Calu3 (cell line): Measurements from ENCODE around the gene TBL3. TPM values are rescaled to one million over a fixed set of nuclear protein-coding genes. Genes with fewer than 3 reads are reported as not detected.

Source experiments
- BruUV-seq: library from RNA; stranded (reverse); fragments of 400-500 nt; replicated peaks from 2 replicates; lab custom pipeline; 2021; lab: Mats Ljungman, UMichigan
- CTCF ChIA-PET: fragments of 300-600 bp; sonication (Branson Sonifier 250); formaldehyde crosslinking; loops from one replicate; lab custom pipeline; 2022; ENCODE audit warnings: antibody characterized with exemption; lab: Charles Lee
- DNase-seq: peaks from one replicate; pipeline ENCODE4 v3.0.0; 2022
- H3K27ac Mint-ChIP-seq: one replicate; pipeline ENCODE4 v1.8.0; 2022; ENCODE audit warnings: mixed read lengths; ENCODE audit not compliant: unreplicated experiment
- H3K27me3 Mint-ChIP-seq: one replicate; pipeline ENCODE4 v1.8.0; 2022; ENCODE audit warnings: mixed read lengths; ENCODE audit not compliant: unreplicated experiment
- H3K36me3 Mint-ChIP-seq: one replicate; pipeline ENCODE4 v1.8.0; 2022; ENCODE audit warnings: mild to moderate bottlenecking, moderate library complexity, mixed read lengths; ENCODE audit not compliant: insufficient read depth, unreplicated experiment
- H3K4me1 Mint-ChIP-seq: one replicate; pipeline ENCODE4 v1.8.0; 2022; ENCODE audit warnings: mild to moderate bottlenecking, low read depth, mixed read lengths; ENCODE audit not compliant: unreplicated experiment
- H3K4me3 Mint-ChIP-seq: one replicate; pipeline ENCODE4 v1.8.0; 2022; ENCODE audit warnings: mild to moderate bottlenecking, low read depth, moderate library complexity, mixed read lengths; ENCODE audit not compliant: unreplicated experiment
- H3K9me3 Mint-ChIP-seq: one replicate; pipeline ENCODE4 v1.8.0; 2022; ENCODE audit warnings: low read depth, mixed read lengths; ENCODE audit not compliant: unreplicated experiment
- intact Hi-C: fragments of 100-400 bp; cut with micrococcal nuclease; formaldehyde crosslinking; loops from one replicate; pipeline ENCODE4 v1.10.0; 2022; ENCODE audit not compliant: unreplicated experiment
- total RNA-seq: library from RNA; stranded (reverse); gene quantifications from 2 replicates; pipeline ENCODE4 v1.2.3, GENCODE V29; 2022
- TF ChIP-seq, protein P1 (sequence below): fragments of 200-600 bp; IDR thresholded peaks from one replicate; pipeline ENCODE4 v1.8.0; 2022; ENCODE audit warnings: antibody characterized with exemption; ENCODE audit not compliant: unreplicated experiment

TBL3 gene
- total RNA-seq, 1 experiment from 2014 or later, result 62.0 TPM

DNA sequence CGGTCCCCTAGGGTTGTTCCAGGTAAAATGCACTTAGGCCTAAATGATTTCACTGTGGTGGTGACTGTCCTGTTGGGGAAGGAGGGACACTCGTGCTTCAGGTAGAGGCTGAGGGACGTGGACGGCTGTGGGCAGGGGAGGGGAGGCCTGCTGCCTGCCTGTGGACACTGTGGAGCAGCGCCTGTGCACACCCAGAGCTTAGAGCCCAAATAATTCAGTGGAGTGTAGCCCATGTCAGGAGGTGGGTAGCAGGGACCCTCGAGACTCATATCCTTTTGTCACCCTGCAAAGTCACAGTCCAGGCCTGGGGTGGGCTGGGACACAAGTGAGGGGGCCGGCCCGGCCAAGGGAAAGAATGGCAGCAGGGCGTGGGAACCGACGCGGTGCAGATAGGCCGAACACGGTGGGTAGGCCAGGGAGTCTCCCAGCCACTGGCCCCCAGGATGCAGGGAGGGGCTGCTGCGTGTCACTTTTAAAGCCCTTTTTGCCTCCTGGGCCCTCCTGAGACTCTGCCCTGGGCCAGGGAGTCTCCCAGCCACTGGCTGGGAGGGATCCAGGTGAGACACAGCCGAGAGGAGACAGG, 54.1 kb downstream of the TBL3 start:
- Mint-ChIP-seq H3K4me3 (peak overlapping the region; percentile 74), H3K4me1 (peaks cover 33% of the 10 kb centered on the region), H3K27me3 (peaks cover 30% of the 10 kb centered on the region), H3K27ac (no peak overlapping the region), H3K36me3 (peaks cover 46% of the 10 kb centered on the region), H3K9me3 (no peaks in the 10 kb centered on the region)
- no peak for DNase-seq
- BruUV-seq, result no TSS peak
- TF ChIP-seq, protein P1, sequence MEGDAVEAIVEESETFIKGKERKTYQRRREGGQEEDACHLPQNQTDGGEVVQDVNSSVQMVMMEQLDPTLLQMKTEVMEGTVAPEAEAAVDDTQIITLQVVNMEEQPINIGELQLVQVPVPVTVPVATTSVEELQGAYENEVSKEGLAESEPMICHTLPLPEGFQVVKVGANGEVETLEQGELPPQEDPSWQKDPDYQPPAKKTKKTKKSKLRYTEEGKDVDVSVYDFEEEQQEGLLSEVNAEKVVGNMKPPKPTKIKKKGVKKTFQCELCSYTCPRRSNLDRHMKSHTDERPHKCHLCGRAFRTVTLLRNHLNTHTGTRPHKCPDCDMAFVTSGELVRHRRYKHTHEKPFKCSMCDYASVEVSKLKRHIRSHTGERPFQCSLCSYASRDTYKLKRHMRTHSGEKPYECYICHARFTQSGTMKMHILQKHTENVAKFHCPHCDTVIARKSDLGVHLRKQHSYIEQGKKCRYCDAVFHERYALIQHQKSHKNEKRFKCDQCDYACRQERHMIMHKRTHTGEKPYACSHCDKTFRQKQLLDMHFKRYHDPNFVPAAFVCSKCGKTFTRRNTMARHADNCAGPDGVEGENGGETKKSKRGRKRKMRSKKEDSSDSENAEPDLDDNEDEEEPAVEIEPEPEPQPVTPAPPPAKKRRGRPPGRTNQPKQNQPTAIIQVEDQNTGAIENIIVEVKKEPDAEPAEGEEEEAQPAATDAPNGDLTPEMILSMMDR, result no peak
- intact Hi-C loops, result no loop called here
- CTCF ChIA-PET, result interaction anchor here (1.4 kb wide), 1 partner anchor 22 kb away, joined by 5 read pairs; the partner anchor contains the start of genes NTHL1 and TSC2

GRCh38 chr16:2026461-2027023, 54.7 kb downstream of the TBL3 start, which contains the start of gene NHERF2:
TSS of gene NHERF2 (plus strand) at chr16:2026902. CDS start at chr16:2027006, 104 bp downstream.
- Mint-ChIP-seq H3K4me1 (peaks cover 33% of the 10 kb centered on the region), H3K27ac (no peak within 1 kb of the TSS), H3K36me3 (peaks cover 42% of the 10 kb centered on the region), H3K4me3 (peak within 1 kb of the TSS; percentile 74), H3K9me3 (no peaks in the 10 kb centered on the region), H3K27me3 (peaks cover 24% of the 10 kb centered on the region)
- no TSS peak for BruUV-seq
- intact Hi-C loops, result no loop called here
- no peak for DNase-seq
- TF ChIP-seq, protein P1, result no peak
- CTCF ChIA-PET, result interaction anchor here (1.5 to 2.0 kb wide), 2 partner anchors 14 to 20 kb away, joined by 4 to 7 read pairs; no protein-coding TSS in a partner anchor

- TF ChIP-seq, protein P1, result no peak
- H3K27ac Mint-ChIP-seq, result no peak overlapping the region
- peaks cover 32% of the 10 kb centered on the region for H3K4me1 Mint-ChIP-seq
- intact Hi-C loops, result no loop called here
- CTCF ChIA-PET, result interaction anchor here (1.5 to 2.0 kb wide), 2 partner anchors 14 to 20 kb away, joined by 4 to 7 read pairs; no protein-coding TSS in a partner anchor
- DNase-seq, result no peak
- peaks cover 16% of the 10 kb centered on the region for H3K27me3 Mint-ChIP-seq
- peak overlapping the region; percentile 74 for H3K4me3 Mint-ChIP-seq
- no TSS peak for BruUV-seq
- peaks cover 35% of the 10 kb centered on the region for H3K36me3 Mint-ChIP-seq
- H3K9me3 Mint-ChIP-seq, result no peaks in the 10 kb centered on the region
Measured at GRCh38 chr16:2027024-2028010, 55.5 kb downstream of the TBL3 start.

- H3K27me3 Mint-ChIP-seq, result peaks cover 8% of the 10 kb centered on the region
Measured at GRCh38 chr16:2028146-2028545, 56.3 kb downstream of the TBL3 start.

More at GRCh38 chr16:2028146-2028545, 56.3 kb downstream of the TBL3 start:
- DNase-seq, result no peak
- peak overlapping the region; percentile 74 for H3K4me3 Mint-ChIP-seq
- no peaks in the 10 kb centered on the region for H3K9me3 Mint-ChIP-seq
- H3K4me1 Mint-ChIP-seq, result peaks cover 23% of the 10 kb centered on the region
- no TSS peak for BruUV-seq
- no peak overlapping the region for H3K27ac Mint-ChIP-seq
- CTCF ChIA-PET, result interaction anchor here (1.5 to 2.0 kb wide), 2 partner anchors 13 to 19 kb away, joined by 4 to 7 read pairs; no protein-coding TSS in a partner anchor
- TF ChIP-seq, protein P1, result no peak
- H3K36me3 Mint-ChIP-seq, result peaks cover 27% of the 10 kb centered on the region
- intact Hi-C loops, result no loop called here
